GM18870 (cell line): Measurements from ENCODE around the gene L2HGDH.

Experiments
- ATAC-seq: cut with Tn5 transposase; IDR thresholded peaks from one replicate; pipeline ENCODE4 v1.9.1; 2021; ENCODE audit warnings: moderate library complexity; ENCODE audit not compliant: unreplicated experiment

The L2HGDH gene

DNA sequence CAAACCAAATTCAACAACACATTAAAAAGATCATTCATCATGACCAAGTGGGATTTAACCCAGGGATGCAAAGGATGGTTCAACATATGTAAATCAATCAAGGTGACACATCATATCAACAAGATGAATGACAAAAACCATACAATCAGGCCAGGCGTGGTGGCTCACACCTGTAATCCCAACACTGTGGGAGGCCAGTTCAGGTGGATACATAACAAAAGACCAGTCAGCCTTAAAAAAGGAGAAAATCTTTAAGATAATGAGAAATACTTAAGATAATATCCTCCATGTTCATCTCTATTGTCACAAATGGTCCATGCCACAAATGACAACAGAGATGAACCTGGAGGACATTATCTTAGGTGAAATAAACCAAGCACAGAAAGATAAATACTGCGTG, 12.4 kb downstream of the L2HGDH start:
- ATAC-seq: no peak

DNA sequence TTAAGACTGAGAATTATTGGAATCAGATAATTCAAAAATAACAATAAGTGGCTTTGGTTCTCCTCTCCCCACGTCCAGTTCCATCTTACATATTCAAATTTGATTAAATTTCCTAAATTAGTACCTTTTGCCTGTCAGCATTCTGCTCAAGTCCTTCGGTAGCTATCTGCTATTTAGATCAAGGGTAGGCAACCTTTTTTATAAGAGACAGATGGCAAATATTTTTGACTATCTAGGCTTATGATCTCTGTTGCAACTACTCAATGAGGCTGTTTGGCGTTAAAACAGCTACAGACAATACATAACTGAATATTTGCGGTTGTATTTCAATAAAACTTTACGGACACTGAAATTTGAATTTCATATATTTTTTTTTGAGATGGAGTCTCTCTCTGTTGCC, 21.7 kb downstream of the L2HGDH start:
- ATAC-seq: no peak

DNA sequence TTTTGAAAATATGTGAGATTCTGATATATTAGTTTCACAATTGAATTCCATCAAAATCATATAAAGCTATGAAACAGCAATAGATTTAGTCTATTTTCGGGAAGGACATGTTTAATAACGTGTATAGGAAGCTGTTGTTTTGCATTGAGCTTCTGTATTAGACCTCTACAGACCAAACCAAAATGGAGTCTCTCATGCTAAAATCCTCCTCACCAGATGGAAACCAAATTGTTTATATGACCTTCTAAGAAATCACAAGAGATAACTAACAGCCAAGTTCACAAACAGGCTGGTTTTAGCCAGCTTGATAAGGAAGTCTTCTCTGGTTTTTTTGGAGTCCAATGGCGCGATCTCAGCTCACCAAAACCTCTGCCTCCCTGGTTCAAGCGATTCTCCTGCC, 23.9 kb downstream of the L2HGDH start:
- ATAC-seq: no peak

DNA sequence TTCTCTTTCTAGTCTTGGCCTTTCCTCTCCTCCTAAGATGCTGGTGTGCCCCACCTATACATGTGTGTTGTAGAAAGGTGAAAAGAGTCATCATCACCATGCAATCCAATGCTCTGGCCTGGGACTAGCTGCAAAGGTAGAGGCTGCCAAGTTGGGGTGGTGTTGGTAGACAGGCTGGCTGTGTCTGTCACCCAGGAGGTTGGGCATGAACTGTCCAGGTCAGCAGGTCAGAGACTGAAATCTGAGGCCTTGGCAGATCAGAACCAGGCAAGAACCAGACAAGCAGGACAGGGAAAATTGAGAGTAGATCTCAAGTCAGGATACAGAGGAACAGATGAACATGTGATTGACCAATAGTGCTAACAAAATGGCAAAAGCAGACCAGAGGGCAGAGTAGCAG, 26.2 kb downstream of the L2HGDH start:
- ATAC-seq: no peak

DNA sequence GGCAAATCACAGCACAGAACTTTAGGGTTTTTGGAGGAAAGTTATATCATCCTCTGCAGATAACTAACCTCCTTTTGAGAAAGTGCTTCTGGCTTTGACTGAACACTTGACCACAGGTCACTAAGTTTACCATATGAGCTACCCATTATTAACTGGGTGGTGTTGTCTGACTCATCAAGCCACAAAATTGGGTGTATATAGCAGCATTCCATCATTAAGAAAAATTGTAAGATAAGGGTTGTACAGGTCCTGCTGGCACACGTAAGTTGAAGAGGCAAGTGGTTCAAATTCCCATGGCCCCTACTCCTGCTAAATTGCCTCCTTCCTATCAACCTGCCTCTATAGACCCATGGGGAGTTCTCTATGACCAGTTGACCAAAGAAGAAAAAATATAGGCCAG, 39.5 kb downstream of the L2HGDH start:
- no peak for ATAC-seq

DNA sequence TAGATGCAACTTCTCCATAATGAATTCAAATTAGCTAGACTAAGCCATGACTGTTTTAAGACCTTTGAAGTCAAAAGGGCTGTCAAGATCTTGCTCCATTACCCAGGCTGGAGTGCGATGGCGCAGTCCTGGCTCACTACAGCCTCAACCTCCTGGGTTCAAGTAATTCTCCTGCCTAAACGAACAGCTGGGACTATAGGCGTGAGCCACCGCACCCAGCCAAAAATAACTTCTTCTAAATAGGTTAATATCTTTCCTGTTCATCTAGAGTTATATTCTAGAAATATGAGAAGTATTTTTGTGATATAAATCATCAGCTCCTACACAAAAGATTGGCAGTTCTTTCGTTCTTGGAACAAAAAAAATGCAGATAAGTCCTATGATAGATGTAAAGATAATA, 41.1 kb downstream of the L2HGDH start:
- ATAC-seq: no peak

DNA sequence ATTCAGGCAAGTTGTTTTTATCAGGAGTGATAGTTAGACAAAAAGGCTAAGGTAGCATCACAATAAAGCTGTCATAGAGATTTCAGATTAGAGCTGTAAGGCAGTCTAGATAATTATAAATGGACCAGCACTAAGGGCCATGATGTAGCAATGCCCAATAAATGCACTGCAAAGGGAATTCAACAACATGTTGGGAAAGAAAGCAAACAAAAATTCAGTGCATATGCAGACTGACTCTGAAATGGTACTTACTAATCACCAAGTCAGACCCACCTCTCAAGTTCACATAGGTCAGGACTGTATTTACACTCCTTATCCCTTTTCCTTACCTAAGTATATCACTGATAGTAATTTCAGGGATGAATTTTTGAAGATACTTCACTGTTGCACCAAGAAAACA, 47.0 kb downstream of the L2HGDH start:
- no peak for ATAC-seq

DNA sequence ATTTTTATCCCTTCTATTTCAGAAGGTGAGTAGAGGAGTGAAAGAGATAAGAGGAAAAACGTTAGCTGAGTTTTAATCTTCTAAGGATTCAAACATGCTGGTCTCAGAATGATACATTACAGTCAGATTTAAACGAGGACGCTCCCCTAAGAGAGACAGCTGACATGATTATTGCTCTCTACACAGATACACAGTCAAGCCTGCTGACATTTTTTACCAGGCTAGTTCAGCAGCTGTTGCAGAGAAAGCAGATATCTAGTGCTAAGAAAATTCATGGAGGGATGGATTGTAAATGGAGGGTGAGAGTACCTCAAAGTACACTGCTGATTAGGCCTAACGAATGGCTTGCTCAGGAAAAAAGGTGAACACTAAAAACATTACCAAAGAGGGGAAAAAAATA, 48.7 kb downstream of the L2HGDH start:
- ATAC-seq: no peak

DNA sequence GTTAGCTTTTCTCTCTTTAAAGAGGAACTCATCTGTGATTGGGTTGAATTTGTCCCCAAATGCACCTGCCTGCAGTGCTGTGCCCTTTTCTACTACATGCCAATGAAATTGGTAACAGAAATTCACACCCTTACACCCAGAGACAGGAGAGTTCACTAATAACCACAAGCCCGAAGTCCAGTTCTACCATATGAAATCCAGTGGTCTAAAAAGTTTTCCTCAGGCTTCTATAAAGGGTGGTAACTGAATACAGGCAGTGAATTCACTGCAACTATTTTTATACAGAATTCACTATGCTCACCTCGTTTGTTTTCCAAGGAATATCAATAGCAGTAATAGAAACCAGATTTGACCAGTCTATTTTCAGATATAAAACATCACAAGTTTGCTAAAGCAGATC, 49.2 kb downstream of the L2HGDH start:
- ATAC-seq: no peak

DNA sequence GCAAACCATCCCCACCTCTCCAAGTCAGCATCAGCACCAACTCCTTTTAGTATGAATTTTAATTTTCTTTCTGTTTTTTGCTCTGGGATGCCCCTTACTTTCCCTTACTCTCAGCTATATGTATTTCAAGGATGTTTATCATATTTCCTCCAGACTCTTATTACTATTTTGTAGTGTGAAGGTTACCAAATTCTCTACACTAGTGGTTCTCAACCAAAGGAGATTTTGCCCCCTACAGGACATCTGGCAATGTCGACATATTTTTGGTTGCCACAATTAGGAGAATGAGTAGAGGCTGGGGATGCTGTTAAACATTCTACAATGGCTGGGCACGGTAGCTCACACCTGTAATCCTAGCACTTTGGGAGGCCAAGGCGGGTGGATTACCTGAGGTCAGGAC, 51.5 kb downstream of the L2HGDH start:
- ATAC-seq: no peak

DNA sequence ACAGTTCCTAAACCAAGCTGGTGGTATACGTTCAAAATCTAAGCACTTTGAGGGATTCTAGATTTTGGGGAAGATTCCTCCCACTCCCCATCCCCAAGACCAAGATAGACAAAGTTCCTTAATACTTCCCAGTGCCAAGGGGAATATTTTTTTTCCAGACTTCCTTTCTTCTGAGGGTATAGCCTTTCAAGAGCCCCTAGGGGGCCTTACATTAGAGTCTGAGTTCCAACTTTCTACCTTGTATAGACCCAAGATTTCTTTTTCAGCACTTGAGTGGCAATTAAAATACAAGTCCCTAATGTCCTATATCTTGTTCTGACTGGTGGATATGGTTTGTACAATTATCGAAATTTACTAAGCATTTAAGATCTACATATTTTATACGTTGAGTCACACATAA, 52.0 kb downstream of the L2HGDH start:
- no peak for ATAC-seq

DNA sequence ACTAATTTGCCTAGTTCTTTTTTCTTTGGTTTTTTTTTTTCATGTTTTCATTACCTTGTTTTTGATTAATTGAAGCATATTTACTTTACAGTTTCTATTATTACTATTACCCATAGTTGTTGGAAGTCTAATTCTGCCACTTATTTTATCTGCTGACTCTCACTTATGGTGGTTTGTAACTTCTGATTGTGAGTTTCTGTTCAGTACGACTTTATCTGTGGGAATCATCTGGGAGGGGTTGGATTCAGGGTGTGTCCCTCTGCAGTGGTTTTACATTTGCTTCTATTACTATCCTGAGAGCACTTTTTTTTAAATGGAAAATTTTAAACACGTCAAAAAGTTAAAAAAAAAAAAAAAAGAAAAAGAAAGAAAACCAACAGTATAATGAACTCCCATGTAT, 54.3 kb downstream of the L2HGDH start:
- no peak for ATAC-seq

DNA sequence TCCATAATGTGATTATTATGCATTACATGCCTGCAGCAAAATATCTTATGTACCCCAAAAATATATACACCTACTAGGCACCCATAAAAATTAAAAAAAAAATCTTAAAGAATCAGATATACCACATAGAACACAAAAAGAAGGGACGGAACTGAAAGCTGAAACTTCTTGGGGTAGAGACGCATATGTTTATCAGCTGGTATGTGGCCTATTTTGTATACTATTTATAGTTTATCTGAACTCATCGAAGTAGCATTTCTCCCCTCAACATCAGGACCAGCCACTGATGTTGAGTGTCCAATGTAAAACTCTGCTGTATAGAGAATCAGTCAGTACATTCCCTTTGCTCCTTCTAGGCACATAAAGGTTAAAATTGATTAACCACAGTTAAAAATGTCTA, 57.8 kb downstream of the L2HGDH start:
- no peak for ATAC-seq

DNA sequence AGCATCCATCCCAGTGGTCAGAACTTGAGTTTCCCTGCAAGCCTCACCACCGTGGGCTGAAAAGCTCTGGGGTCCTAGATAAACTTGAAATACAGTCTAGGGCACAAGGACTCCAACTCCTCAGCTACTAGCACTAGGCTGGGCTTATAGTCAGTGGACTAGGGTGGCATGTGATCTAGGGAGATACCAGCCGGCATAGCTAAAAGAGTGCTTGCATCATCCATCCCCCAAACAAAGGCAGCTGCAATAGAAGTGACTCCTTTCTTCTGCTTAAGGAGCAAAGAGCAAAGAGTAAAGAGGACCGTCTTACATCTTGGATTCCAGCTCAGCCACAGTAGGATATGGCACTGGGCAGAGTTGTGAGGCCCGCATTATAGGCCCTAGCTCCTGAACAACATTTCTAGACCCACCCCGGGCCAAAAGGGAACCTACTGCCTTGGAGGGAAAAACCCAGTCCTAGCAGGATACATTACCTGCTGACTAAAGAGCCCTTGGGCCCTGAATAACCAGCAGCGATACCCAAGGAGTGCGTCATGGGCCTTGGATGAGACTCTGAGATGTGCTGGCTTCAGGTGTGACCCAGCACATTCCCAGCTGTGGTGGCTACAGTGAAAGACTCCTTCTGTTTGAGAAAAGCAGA, 62.8 kb downstream of the L2HGDH start:
- ATAC-seq: no peak

DNA sequence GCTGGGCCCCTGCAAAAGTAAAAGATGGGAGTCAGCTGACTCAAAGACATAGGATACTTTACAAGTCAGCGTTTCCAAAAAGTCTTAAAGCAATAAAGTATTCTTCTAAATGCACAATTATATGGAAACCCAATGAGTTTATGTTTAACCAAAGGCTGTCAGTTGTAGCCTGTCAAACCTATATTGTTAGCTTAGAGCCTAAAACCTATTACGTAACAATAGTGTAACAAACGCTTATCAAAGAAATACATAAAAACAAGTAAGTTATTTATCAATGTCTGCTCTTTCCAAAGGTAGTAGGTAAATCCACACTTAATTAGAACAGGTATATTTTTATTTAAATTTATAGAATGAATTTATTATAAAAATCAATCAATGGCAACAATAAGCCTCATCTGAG, 64.8 kb downstream of the L2HGDH start:
- no peak for ATAC-seq

DNA sequence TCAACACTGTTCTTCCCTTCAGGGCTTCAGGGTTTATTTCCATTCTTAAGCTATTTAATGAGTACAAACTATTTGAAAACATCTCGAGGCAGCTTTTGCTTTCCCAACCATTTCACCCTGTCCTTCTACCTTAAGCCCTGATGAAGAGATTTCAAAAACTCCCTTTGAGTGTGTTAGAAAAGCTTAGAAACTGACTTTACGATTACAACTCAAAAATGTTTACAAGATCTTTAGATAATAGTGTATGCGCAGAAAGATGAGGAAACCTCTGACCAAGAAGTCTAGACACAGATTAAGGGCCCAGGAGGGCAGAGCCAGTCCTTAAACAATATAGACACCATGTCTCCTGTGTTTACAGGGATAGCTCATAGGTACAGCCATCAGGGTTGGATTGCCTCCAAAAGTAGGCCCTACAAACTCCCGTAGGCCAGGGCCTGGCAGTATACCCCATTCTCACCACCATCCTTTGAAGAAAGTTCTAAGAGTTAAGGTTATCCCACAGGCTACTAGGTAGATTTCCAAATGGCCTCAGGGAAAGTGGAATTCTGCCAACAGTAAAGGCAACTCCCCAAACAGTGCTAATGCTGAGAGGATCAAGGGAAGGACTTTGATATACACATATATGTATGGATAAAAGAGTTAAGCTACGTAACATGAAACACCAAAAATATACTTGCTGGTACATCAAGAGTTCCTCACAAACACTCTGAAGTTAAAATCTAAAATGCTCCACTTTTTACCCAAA, 69.3 kb downstream of the L2HGDH start:
- no peak for ATAC-seq

DNA sequence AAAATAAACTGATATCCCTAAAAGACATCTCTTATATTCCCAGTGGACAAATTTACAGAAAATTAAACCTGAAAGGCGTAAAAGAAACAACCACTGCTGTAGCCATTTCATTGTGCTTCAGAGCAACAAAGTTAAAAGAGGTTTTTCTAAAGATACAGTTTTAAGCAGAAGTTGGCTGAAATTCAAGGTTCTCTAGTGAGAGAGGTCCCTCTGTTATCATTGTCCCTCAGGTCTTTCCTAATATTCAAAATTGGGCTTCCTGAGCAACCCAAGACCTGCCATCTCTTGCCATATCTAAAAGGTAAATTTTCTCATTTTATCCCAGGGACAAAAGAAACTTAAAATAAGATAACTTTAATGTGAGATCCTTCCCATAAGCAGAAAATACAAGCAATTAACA, 69.9 kb downstream of the L2HGDH start:
- ATAC-seq: no peak

DNA sequence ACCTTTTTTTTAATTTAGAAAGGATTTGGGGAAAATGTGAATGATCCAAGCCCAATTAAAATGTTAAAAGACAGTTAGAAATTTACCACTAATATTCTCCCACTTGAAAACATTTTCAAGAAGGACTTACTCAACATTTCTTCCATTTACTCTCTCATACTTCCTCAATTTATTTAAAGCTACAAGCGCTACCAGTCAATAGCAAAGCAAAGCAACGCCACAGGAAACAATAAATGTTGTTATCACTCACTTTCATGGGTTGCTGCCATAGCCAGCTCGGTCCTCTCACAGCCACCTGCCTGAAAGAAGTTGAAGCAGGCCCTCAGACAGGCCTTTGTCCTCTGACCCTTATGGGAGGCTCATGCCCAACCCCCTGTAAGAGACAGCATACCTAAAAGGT, 74.6 kb downstream of the L2HGDH start:
- ATAC-seq: no peak

DNA sequence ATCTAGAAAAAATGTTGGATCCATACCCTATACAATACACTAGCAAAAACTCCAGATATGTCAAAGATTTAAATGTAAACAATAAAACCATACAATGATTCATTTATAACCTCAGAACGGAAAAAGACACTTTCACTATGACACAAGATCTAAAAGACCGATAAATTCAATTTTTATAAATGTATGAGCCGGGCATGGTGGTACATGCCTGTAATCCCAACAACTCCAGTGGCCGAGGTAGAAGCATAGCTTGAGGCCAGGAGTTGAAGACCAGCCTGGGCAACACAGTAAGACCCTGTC, 78.1 kb downstream of the L2HGDH start:
- no peak for ATAC-seq

DNA sequence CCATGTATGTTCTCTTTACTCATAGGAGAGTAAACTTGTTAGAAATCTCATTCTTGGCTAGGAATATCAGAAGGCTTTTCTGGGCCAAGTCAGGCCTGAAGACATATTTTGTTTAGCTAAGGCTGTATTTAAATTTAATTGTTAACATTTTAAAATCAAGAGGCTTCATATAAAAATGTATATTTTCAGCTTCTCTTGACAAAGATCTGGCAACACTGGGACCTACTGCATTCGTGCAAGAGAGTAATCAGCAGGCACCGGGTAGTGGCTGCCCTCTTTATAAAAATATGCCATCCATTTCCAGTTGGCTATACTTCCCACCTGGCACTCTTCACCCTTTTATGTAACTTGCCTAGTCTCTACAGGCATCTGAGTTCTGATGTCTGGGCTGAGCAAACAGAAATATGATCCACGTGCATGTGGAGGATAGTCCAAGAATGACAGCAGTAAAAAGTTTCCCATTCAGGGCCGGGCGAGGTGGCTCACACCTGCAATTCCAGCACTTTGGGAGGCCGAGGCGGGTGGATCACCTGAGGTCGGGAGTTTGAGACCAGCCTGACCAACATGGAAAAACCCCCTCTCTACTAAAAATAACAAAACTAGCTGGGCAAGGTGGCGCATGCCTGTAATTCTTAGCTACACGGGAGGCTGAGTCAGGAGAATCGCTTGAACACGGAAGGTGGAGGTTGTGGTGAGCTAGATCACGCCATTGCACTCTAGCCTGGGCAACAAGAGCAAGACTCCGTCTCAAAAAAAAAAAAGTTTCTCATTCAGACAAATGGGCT, 78.7 kb downstream of the L2HGDH start:
- no peak for ATAC-seq

DNA sequence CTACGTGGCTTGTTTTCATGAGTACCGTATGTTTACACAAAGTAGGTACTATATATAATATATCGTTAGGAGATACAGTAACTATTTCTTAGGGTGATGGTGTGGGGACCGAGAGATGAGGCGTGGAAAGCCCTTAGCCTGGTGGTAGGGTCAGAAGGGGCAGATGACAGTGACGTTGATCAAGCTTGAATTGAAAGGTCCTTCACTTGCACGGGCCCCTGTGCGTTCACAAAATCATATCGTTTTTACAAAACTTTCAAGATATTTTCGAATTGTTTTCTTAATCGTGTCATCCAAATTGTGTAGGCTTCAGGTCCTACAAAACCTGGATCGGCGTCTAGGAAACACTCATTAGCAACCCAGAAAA, 79.8 kb downstream of the L2HGDH start:
- ATAC-seq: no peak

DNA sequence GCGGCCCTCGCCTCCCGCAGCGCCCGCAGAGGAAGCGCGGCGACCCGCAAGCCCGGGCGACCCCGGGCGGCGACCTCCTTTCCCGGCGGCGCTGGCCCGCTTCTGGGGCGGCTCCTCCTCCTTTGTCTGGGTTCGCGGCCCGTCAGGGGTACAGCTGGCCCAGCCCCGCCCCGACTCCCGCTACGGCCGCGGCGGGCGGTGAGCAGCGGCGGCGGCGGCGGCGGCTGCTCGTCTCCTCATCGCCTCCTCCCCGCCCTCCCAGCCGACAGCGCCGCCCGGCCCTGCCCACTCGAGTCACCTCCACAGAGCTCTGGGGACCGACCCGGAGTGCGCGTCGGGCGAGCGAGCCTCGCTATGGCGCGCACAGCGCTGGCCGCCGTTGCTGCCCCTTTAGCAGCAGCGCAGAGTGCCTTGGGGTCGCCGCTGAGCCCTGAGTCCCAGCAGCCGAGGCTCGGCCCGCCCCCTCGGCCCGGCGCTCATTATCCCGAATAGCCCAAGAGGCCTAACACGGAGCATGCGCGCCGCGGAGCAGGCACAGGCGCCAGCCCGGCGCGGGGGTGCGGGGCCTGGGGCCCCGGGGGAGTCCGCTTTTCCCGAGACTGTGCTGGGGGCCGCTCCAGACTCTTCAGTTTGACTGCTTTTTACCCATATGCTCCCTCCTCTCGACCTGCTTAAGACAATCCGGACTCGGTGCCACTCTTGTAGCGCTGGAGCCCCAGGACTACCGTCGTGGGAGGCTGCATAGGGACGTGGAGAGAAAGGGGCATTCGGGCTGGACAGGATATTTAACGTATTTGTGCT, 80.4 kb downstream of the L2HGDH start, which contains the start of gene SOS2:
Gene SOS2, minus strand, starts transcription at position 104 of the 801 bp plus-strand sequence. CDS start 295 bp downstream, outside the sequence.
- ATAC-seq: peak; percentile 77
